Measurements from ENCODE around the gene IGSF21. TPM values are rescaled to one million over a fixed set of nuclear protein-coding genes. Genes with fewer than 3 reads are reported as not detected.
A peak's percentile ranks its signal among the peaks of the same experiment; 100 is the strongest.

The IGSF21 gene
- total RNA-seq, 2 donors from 2014 or later, result 4.6 to 8.5 TPM

DNA sequence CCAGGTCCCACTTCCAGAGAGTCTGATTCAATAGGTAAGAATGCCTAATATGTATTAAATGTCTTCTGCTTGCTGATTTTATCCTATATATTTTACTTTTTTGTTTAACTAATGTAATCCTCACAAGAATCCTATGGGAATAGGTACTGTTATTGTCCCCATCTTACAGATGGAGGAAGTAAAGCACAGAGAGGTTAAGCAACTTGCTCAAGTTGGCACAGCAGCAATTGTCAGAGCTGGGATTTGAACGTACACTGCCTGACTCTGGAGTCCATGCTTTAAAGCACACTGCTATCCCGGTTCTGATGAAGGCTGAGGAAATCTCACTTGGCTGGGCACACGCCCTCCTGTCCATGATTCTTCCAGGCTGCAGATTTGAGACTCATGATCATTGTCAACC lies 62.8 kb downstream of the IGSF21 start:
- Histone ChIP-seq H3K27me3 (replicated peaks; ENCODE audit: insufficient read depth) (no peaks in the 10 kb centered on the region), H3K27ac (no peak overlapping the region), H3K4me1 (replicated peaks) (no peaks in the 10 kb centered on the region), H3K4me3 (no peak overlapping the region), H3K36me3 (no peaks in the 10 kb centered on the region), H3K9me3 (no peaks in the 10 kb centered on the region)
- DNase-seq (ENCODE audit: low spot score), result no peak
- TF ChIP-seq CTCF (IDR thresholded peaks at IDR 0.05) (no peak), POLR2AphosphoS5 (IDR thresholded peaks at IDR 0.05) (no peak), POLR2A (IDR thresholded peaks at IDR 0.05) (no peak)
- intact Hi-C loops (cut with DNase I), result no loop called here
- 88% methylated on average over 3 of the region's 3 CpGs for WGBS

GRCh38 chr1:18174037-18174436 lies 66.4 kb downstream of the IGSF21 start:
- no peaks in the 10 kb centered on the region for H3K27me3 ChIP-seq (replicated peaks; ENCODE audit: insufficient read depth)
- intact Hi-C loops (cut with DNase I), result no loop called here
- WGBS, result 79% methylated on average over 12 of the region's 12 CpGs
- no peak overlapping the region for H3K4me3 ChIP-seq
- no peak for TF ChIP-seq POLR2AphosphoS5 (IDR thresholded peaks at IDR 0.05)
- no peak for TF ChIP-seq POLR2A (IDR thresholded peaks at IDR 0.05)
- TF ChIP-seq CTCF (IDR thresholded peaks at IDR 0.05), result no peak
- no peaks in the 10 kb centered on the region for H3K9me3 ChIP-seq
- no peaks in the 10 kb centered on the region for H3K36me3 ChIP-seq
- no peak for DNase-seq (ENCODE audit: low spot score)
- H3K27ac ChIP-seq, result no peak overlapping the region
- no peaks in the 10 kb centered on the region for H3K4me1 ChIP-seq (replicated peaks)

GRCh38 chr1:18175051-18175450 lies 67.5 kb downstream of the IGSF21 start:
- intact Hi-C loops (cut with DNase I), result no loop called here
- 62% methylated on average over 6 of the region's 6 CpGs for WGBS
- TF ChIP-seq POLR2A (IDR thresholded peaks at IDR 0.05) (no peak), POLR2AphosphoS5 (IDR thresholded peaks at IDR 0.05) (no peak), CTCF (IDR thresholded peaks at IDR 0.05) (no peak)
- no peak overlapping the region for H3K4me3 ChIP-seq
- no peaks in the 10 kb centered on the region for H3K9me3 ChIP-seq
- H3K27ac ChIP-seq, result no peak overlapping the region
- H3K36me3 ChIP-seq, result no peaks in the 10 kb centered on the region
- DNase-seq (ENCODE audit: low spot score), result no peak
- no peaks in the 10 kb centered on the region for H3K27me3 ChIP-seq (replicated peaks; ENCODE audit: insufficient read depth)
- no peaks in the 10 kb centered on the region for H3K4me1 ChIP-seq (replicated peaks)

GRCh38 chr1:18175530-18176377 lies 68.2 kb downstream of the IGSF21 start:
- Histone ChIP-seq H3K4me3 (no peak overlapping the region), H3K27me3 (replicated peaks; ENCODE audit: insufficient read depth) (no peaks in the 10 kb centered on the region), H3K4me1 (replicated peaks) (no peaks in the 10 kb centered on the region), H3K27ac (no peak overlapping the region), H3K36me3 (no peaks in the 10 kb centered on the region), H3K9me3 (no peaks in the 10 kb centered on the region)
- TF ChIP-seq CTCF (IDR thresholded peaks at IDR 0.05) (no peak), POLR2A (IDR thresholded peaks at IDR 0.05) (no peak), POLR2AphosphoS5 (IDR thresholded peaks at IDR 0.05) (no peak)
- intact Hi-C loops (cut with DNase I), result no loop called here
- DNase-seq (ENCODE audit: low spot score), result peak; percentile 45
- WGBS, result 53% methylated on average over 13 of the region's 13 CpGs

GRCh38 chr1:18176619-18177018 lies 69.0 kb downstream of the IGSF21 start:
- no peaks in the 10 kb centered on the region for H3K36me3 ChIP-seq
- H3K27me3 ChIP-seq (replicated peaks; ENCODE audit: insufficient read depth), result no peaks in the 10 kb centered on the region
- no peaks in the 10 kb centered on the region for H3K9me3 ChIP-seq
- intact Hi-C loops (cut with DNase I), result no loop called here
- WGBS, result 61% methylated on average over 4 of the region's 4 CpGs
- H3K4me1 ChIP-seq (replicated peaks), result no peaks in the 10 kb centered on the region
- no peak for TF ChIP-seq CTCF (IDR thresholded peaks at IDR 0.05)
- no peak overlapping the region for H3K27ac ChIP-seq
- DNase-seq (ENCODE audit: low spot score), result no peak
- no peak overlapping the region for H3K4me3 ChIP-seq

Measured in prostate gland (tissue), 2 donors.